Measurements from ENCODE around the gene CDH23.
A peak's percentile ranks its signal among the peaks of the same experiment; 100 is the strongest.

The CDH23 gene

DNA sequence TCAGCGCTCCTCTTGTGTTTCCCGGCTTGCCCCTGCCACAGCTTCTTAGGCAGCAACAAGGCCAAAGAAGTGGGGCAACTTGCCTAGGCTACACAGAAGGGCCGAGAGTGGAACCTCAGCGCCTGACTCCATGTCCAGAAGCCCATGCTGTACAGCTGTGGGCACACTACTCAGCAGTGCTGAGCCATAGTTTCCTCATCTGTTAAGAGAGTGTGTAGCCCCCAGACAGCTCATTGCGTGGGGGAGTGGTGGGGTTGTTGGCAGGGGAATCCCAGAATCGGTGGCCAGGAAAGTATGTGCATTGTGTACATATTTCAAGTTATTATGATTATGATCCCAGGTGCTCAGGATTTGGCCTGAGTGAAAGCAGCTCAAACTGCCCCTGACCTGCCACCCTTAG, 96.2 kb downstream of the CDH23 start:
- no peak for DNase-seq

DNA sequence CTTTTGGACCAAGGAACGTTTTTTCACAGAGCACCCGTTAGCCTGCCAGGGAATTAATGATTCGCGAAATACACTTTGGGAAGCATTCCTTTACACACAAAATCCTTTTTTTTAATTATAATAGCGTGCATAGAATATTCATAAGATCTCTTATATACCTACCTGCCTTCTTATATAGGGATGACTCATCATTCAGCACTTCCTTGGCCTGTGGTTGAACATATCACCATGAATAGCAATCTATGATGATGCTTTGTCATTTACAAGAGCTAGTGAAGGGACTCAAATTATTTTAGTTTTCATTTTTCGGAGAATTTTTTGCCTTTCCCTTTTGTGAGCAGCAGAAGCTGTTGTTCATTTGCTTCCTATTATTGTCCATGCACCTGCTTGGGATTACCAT, 97.0 kb downstream of the CDH23 start:
- no peak for DNase-seq

DNA sequence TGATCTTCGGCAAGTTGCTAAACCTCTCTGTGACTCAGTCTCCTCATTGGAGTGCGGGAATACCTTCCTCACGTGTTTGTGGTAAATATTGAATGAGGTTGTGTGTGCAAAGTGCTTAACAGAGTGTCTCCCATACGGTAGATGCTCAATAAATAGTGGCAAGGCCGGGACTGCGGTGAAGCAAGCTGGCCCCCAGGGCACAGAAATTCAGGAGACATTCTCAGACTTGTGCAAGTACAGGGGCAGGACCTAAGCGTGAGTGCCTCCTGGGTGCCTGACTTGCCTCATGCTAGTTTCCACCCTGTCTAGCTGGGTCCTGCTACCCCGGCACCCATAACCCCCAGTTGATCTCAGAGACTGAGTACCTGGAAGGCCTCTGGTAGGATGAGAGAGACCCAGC, 97.8 kb downstream of the CDH23 start:
- no peak for DNase-seq

DNA sequence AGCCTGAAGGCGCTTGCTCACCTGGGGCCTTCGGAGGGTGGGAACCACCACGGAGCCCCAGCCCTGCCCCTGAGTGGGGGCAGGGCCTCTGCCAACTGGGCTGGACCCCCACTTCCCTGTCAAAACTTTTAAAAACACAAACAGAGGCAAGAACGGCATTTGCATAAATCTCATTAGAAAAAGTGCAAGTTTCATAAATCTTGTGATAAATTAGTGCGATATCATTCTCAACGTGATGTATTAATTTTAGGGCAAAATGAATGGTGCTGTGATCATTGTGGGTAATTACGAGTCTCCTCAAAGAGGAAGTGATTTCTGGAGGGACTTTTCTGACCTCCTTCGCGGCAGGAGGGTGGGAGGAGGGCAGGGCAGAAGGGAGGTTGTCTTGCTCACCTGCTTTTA, 98.3 kb downstream of the CDH23 start:
- DNase-seq = no peak

DNA sequence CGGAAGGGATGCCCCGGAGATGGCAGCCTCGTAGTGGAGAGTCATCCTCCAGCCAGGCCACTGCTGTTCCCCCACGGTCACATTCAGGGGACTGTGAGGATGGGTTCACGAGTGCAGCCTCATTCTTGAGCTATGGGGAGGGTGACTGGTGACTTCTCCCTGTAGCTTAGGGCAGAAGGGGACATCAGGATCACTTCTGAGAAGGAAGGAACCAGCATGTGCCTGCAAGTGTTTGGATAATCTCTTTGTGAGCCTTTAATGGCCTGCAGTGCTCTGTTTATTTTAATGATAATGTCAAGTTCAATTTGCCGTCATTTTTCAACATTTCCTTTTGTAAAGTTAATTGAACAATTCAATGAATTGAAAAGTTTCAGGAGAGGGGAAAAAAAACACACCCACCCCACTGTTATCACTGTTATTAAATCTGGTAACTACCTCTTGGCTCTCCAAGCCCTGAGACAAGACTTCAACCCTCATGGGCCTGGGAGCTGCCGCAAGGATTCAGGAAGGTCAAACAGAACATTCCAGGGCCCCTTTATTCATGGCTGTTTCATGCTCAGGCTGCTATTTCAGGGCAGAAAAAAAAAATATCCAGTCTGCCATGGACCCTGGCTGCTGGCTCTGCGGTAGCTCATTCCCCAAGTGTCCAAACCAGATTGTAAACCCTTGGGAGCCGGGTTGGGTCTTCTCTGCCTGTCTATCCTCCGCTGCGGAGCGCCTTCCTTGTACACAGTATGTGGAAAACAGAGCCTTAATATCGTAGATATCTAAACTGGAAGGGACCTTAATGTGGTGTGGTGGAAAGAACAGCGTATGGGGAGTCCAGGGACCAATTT, 100.4 kb downstream of the CDH23 start:
- no peak for DNase-seq

DNA sequence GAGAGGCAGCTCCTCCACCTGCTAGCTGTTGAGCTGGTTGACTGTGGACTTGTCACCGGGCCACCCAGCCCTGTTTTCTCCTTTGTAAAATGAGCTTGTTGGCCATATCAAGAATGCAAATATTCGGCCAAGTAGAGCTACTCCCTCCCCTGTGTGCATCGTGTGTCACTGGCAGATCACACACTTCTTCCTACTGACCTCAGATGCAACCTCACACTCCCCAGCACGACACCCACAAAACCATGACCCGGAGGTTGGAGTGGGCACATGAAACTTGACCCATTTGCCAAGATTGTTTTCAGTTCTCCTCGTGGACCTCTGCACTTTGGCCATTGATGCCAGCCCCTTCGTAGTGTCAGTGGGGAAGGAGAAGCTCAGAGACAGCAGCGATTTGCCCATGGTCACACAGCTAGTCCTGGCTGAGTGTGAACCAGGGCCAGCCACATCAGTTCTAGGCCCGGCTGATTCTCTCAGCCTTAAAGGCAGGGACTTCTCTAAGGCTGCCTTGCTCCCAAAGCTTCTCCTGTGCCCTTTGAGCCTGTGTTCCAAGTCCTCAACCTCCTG, 101.1 kb downstream of the CDH23 start:
- no peak for DNase-seq

DNA sequence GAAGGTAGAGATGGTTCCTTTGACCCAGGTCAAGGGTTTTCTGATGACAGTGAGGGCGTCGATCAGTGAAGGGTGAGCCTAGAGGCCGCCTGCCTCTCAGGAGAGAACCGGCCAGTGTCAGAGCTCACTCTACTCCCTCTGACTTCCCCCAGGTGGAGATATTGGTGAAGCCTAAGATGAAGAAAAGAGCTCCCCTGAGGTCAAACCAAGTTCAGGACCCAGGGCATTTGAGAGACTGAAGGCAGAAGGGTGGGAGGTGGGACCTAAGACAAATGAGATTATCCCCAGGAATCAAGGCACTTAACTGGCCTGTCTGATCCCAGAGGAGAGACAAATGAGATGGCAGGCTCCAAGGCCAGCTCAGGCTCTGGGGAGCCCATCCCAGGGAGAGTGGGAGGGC, 104.7 kb downstream of the CDH23 start:
- no peak for DNase-seq

DNA sequence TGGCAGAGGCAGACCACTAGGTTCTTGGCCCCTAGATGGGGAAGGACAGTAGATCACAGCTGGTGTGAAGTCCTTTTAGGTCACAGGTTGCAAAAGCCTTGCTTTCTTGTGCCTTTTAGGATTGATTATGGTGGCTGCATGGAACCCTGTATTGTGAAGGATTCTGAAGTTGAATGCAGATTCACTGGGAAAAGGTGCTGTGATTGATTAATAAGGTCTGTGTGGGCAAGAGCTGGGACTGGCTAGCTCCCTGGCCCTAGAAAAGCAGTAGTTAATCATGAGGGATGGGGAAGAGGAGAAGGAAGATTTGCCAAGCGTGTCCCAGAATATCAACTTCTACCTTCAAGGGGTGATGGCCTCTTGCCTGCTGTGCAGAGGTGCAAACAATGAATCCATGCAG, 105.5 kb downstream of the CDH23 start:
- DNase-seq = no peak

DNA sequence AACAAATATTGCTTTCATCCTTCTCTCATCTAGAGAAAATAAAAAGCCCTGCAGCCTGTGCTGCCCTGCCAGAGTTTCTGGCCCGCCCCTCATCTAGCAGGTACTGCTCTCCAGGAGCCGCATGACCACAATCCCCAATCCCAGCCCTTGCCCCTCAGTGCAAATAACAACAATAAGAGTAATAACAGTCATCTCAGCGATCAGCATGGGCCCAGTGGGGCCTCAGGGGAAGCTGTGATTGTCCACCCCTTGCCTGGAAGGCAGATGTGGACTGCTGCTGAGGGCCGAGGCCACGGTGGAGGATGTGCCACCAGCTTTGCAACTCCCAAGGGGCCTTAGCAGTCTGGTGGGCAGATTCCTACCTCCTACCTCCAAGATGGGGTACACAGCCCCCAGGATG, 106.1 kb downstream of the CDH23 start:
- DNase-seq = no peak

DNA sequence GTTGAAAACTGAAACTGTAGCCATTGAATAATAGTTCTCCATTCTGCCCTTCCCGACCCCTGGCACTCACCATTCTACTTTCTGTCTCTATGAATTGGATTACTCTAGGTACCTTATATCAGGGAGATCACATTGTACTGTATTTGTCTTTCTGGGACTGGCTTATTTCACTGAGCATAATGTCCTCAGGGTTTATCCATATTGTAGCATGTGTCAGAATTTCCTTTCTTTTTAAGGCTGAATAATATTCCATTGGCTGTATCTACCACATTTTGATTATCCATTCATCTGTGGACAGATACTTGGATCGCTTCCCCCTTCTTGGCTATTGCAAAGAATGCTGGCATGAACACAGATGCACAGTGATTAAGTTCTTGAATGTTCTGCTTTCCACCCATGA, 107.4 kb downstream of the CDH23 start:
- no peak for DNase-seq

DNA sequence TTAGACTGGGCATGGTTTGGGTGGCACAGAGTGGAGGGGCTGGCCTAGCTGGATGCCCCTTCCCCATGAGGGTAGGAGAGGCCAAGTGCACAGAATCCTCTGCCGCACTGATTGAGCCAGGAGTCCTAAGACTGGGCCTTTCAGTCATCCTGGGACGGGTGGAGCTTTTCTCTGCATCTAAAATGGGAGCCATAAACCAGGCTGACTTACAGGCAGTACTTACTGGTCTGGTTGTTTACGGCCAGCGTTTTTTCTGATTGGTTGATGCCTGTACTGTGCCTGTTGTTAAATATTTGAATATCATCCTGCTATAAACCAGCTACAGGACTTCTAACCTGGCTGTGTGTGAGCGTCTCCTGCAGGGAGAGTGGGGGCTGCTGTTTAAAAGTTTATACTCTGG, 107.8 kb downstream of the CDH23 start:
- DNase-seq = no peak

DNA sequence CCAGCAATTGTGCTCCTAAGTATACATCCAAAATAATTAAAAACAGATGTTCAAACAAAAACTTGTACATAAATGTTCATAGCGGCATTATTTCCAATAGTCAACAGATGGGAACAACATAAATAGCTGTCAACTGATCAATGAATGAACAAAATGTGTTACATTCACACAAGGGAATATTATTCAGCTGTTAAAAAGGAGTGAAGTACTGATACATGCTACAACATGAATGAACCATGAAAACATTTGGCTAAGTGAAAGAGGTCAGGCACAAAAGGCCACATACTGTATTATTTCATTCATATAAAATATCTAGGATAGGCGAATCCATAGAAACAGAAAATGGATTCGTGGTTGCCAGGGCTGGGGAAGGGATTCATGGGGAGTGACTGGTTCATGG, 109.1 kb downstream of the CDH23 start:
- no peak for DNase-seq

DNA sequence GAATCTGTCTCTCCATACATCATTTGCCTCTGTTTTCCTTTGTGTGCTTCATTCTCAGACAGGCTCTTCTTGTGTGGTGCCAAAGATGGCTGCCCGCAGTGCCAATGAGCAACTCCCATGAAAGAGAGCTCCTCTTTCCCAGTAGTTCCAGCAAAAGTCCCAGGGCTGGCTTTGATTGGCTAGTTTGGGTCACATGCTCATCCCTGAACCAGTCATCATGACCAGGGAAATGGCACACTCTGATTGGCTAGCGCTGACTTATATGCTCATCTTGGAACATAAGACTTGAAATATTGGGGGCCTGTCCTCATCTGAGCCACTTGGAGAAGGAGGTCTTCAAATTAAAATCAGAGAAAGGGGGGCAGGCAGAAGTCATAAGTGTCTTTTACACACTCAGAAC, 112.7 kb downstream of the CDH23 start:
- DNase-seq = peak; percentile 10

DNA sequence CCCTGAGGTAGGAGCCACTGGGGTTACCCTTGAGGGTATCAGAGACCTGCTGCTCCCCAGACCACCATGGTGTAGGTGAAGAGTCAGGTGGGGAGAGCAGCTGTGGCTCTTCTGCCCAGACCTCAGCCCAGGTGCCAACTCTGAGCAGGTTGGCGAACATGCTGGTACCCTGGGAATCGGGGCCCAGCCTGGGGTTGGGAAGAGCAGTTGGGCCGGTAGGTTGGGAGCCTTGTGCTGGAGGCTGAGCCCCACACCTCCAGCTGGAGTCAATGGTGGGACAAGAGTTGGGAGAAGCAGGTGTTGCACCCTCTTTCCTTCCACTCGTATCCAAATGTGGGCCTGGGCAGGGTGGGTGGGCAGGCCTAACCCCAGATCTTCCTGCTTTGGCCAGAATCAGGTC, 114.5 kb downstream of the CDH23 start:
- no peak for DNase-seq

DNA sequence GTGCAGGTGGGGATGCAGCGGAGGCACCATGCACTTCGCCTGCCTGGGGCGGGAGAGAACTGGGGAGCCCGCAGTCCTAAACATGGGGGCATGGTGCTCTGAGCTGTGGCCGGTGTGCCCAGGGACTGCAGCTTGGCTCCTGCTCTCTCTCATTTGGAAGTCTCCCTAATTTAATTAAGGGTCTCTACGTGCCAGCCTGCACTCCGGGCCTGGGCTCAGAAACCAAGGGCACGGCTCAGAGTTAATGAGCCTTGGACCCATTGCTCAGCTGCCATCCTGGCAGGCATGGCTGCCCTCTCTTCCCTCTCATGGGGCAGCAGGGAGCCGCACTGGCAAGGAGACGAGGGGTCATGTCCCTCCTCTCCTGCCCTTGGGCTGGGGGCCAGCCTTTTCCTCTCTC, 115.6 kb downstream of the CDH23 start:
- no peak for DNase-seq

DNA sequence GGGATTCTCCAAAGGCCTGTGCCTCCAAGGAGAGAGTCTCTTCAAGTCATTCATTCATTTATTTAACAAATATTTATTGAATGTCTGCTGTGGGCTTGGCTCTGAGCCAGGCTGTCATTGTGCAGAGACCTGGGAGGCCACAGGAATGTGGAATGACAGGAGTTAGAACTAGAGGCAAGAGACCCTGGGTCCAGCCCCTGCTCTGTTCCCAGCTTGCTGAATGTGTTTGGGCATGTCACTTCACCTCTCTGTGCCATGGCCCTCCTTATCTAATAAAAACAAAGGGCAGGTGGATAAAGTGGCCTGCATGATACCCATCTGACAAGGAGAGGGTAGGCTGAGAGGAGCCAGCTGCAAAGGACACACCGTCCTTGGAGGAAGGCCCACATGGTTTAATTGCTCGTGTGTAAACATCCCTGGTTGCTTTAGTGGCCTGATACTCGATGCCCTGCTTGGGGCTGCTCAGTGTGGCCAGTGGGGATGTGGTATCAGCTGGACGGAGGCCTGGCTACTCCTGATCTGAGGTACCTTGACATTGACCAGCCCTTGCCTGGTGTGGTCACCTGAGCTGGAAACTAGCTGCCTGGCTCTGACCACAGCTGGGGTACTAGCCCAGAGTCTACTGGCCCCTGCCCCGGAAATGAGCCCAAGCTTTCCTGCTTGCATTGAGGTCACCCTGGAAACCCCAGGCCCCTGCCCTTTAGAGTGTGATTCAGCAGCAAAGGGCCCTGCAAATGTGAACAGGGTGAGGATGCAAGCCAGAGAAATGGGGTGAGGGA, 116.2 kb downstream of the CDH23 start:
- peak; percentile 78 for DNase-seq

DNA sequence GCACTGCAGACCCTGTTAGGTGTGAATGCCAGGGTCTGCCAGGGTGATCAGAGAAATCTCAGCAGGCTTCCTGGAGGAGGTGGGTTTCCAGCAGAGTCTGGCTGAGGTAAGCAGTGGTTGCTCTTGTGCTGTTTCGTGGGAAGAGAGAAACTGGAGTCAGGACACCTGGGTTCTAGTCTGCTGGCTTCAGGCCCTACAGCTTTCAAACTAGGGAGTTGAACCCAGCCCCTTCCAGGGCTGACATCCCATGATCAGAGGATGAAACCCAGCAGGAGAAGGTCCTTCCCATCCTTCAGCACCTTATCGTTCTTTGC, 116.8 kb downstream of the CDH23 start:
- DNase-seq = no peak

DNA sequence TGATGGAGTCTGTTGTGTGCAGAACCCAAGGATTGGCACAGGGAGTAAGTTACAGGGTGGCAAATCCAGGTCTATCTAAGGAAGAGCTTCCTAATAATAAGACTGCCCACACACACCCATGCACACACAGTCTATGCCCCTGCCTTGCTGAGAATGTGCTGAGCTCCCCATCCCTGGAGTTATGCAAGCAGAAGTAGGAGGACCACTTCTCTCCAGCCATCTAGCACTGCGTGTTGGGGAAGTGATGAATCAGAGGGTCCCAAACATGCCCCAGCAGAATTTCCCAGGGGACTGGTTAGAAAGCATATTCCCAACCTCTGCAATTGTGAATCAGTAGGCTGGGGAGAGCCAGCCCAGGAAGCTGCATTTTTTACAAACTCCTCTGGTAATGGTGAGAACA, 117.2 kb downstream of the CDH23 start:
- DNase-seq = no peak

DNA sequence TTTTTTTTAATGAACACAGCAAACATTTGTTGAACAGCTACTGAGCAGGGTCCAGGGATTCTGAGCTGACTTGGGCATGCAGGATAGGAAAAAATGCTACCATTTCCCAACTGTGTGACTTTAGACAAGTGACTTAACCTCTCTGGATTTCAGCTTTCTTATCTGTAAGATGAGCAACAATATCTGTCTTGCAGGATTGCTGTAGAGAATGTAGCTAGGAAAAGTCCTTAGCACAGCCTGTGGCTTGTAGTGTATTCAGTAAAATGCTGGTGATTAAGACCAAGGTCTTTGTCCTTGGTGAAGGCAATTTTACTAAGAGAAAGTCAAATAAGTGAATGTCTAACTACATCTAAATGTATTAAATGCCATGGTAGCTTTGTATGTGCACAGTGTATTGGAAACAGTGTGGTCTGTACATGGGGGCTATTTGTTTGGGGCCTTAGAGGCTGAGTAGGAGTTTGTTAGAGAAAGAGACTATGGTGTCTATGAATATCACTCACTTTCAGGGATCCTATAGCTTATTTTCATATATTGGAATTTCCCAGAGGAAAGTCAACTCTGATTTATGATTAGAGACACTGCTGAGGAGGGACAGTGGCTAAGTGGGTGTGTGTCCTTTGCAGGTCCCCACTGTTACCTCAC, 118.9 kb downstream of the CDH23 start:
- no peak for DNase-seq

DNA sequence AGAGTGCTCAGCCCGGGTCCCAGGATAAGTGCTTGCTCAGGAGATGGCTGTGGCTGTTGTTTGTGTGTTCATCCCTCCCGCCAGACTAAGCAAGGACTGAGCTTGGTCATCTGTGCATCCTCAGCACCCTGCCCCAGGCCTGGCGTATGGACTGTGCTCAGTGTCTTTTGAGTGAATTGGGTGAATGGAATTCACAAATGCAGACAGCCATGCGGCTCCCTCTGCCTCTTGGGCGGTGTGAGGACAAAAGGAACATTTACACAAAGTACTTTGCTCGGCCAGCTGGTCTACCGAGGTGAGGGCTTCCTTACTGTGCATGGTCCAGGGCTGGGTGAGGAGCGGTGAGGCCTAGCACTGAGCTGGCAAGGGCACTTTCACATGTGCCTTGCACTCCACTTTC, 120.2 kb downstream of the CDH23 start:
- peak; percentile 10 for DNase-seq

DNA sequence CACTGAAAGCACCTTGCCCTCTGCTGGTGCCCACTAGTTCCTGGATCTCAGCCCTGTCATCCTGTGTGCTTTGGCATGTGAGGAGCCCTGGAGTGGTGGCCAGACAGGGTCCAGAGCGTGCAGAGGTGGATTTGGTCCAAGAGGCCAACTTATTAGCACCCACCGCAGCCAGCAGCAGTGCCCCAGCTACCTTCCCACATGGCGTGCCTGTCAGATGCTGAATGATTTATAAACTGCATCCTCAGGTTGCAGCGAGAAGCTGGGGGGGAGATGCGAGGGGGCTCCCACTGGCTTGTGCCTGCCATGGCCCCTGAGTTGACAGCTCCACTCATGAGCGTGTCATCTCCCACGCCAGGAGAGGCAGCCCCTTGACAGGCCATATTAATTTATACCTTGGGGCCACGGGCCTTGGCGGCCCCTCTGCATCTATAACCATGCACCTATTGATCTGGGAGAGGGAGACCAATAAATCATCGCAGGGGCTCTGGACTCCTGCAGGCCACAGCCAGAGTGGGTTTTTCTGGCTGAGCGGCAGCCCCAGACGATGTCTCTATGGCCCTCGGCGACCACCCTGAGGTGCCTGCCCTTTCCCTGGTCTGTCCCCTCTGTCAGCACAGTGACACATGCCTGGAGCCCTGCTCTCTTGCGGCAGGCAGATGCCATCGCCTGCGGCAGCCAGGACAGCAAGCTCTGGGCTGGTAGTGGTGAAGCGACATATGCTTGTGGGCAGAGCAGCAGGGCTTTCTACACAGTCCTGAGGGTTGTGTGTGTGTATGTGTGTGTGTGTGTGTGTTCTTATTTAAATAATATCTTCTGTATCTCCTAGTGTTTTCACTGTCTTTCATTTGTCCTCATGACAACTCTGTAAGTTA, 120.8 kb downstream of the CDH23 start:
- DNase-seq = no peak

DNA sequence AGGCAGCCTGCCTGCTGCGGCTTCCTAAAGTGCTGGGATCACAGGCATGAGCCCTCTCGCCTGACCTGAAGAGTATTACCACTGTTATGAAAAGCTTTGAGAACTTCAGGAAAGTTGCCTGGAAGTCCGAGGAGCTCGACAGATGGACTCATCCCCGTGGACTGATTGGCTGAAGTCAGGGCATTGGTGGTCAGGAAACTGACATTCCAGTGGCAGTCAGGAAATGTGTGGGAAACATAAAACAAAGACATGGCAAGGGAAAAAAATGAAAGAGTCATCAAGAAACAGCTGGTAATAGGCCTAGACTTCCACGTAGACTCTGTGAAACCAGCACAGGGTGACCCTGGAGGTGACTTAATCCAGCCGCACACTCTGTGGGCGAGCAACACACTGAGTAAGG, 123.3 kb downstream of the CDH23 start:
- no peak for DNase-seq
